Uterus (tissue), 2 donors: ENCODE data around the gene HNRNPH2.

ENCODE experiments used
- CTCF ChIP-seq, 4 experiments: fragments of 200-600 bp in 2 of 4; fragments of 450-650 bp in 2 of 4; sonication (generic) in 2 of 4; IDR thresholded peaks; one replicate each; pipeline ENCODE4 v1.5.1; 2016 to 2019; ENCODE audit warnings: antibody characterized with exemption in 4 of 4, mild to moderate bottlenecking in 2 of 4, moderate library complexity in 1 of 4
- POLR2A ChIP-seq, 2 donors: fragments of 450-650 bp; IDR thresholded peaks; one replicate each; pipeline ENCODE4 v1.6.1; 2016; ENCODE audit warnings: antibody characterized with exemption in 2 of 2, mild to moderate bottlenecking in 1 of 2, moderate library complexity in 1 of 2

GRCh38 chrX:101417981-101418841 is 10.2 kb downstream of the HNRNPH2 start:
- no peak for TF ChIP-seq CTCF (IDR thresholded peaks at IDR 0.05)
- TF ChIP-seq POLR2A (IDR thresholded peaks at IDR 0.05) = peak; percentile 8 to 20
